ENCODE results near the gene UBE2Q1.

Gene UBE2Q1

DNA sequence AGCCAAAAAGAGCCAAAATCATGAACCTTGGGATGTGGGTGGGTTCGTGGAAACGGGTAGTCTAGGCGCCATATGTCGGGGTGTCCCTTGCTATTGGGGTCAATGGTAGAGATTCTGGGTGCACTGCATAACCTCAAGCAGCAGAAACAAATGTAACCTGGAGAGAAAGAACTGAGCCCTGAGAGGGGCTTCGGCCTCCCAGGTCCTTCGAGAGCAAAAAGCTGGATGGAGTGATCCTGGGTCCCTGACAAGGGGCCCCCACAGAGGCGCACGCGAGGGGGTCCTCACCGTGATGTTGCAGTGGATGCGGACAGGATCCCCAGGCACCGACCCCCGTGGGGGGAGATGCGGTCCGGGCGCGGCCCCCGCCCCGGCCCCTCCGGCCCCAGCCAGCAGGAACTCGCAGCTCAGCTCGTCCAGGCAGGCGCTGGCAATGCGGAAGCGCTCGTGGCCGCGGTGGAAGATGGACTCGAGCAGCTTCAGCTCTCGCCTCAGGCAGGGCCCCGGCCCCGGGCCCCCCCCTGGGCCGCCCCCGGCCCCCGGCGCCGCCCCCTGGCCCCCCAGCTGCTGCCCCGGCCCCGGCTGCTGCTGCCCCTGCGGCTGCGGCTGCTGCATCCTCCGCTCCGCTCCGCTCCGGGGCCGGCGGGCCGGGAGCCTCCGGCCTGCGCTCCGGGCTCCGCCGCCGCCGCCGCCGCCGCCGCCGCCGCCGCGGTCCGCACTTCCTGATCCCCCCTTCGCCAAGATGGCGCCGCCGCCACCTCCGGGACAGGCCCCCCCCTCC, at the start of gene UBE2Q1:
Gene UBE2Q1 (minus strand): TSS at position 724 of the 781 bp plus-strand sequence. CDS start 109 bp downstream, at position 615.
- intact Hi-C loops (cut with DNase I): loop anchor here (5.0 kb wide), 5 partner anchors 49 to 379 kb away; partner anchors contain the start of genes ADAR, KCNN3, PMVK and UBAP2L
- DNase-seq: peak in 17 of 42 donors; percentile 18 to 59 (median 36)

DNA sequence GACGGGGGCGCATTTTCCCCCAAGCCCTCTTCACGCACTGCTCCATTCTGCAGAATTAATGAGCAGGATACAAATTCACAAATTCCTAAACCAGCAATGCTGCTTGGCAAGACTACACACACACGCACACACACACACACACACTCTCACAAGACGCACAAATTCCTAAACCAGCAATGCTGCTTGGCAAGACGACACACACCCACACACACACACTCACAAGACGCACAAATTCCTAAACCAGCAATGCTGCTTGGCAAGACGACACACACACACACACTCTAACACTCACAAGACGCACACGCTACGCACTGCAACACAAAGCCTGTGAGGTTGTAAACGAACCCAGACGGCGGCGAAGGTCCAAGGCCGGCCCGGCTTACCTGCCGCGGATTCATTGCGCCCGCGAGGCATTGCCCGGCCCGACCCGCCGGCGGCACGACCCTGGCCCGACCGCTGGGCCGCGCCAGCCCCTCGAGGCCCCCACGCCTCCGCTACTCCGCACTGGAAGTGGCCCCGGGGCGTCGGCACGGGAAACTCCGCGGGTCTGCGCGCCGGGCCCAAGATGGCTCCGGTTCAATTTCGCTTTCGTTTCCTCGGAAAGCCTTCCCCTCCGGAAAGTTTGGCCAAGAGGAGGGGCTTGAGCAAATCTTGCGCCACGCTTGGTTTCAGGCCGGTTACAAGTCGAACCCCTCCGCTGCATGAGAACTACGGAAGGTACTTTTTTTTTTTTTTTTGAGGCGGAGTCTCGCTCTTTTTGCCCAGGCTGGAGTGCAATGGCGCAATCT, 49.3 kb upstream of the UBE2Q1 start, which contains the start of gene ADAR:
Gene ADAR (minus strand): TSS at position 578 of the 788 bp plus-strand sequence. CDS start 180 bp downstream, at position 398.
- DNase-seq: peak; percentile 59 to 92 (median 81)
- intact Hi-C loops (cut with DNase I): loop anchor here (5.0 kb wide), 1 partner anchor 51 kb away; the partner anchor contains the start of gene UBE2Q1

DNA sequence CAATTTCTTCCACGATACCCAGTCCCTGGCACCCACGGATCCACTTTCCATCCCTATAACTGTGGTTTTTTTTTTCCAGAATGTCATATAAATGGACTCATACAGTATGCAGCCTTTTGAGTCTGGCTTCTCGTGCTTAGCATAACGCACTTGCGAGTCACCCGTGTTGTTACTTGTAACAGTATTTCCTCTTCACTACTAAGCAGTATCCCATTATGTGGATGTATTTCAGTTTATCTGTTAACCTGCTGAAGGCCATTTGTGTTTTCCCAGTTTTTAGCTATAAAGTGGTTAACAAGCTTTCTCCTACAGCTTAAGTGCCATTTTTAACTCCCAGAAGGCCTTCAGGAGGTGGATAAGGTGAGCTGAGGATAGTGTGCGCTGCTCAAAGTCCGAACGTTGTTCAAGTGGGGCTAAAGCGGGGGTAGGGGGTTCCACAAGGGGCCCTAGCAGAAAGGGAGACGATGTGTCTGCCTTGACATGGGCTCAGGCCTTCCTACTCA, 48.7 kb upstream of the UBE2Q1 start:
- peak in 4 of 42 donors; percentile 16 to 53 (median 38) for DNase-seq
- intact Hi-C loops (cut with DNase I): loop anchor here (5.0 kb wide), 1 partner anchor 50 kb away; the partner anchor contains the start of gene UBE2Q1

DNA sequence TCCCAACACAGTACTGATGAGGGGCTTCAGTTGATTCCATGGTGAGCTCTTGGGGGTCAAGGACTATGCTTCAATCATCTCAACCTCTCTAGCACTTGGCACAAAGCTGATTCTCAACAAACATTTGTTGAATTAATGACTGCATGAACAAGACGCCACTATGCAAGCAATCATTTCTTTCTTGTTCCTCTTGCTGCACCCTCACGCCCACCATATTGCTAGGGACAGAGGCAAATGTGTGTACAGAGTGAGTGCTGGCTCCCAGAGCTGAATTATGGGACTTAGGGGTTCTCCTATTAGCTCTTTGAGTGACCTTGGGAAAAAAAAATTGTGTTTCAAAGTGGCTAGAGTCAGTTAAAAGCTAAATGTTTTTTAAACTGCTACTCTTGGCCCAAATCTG, 47.1 kb upstream of the UBE2Q1 start:
- peak in 1 of 42 donors; percentile 6 for DNase-seq
- intact Hi-C loops (cut with DNase I): loop anchor here (5.0 kb wide), 1 partner anchor 48 kb away; the partner anchor contains the start of gene UBE2Q1

DNA sequence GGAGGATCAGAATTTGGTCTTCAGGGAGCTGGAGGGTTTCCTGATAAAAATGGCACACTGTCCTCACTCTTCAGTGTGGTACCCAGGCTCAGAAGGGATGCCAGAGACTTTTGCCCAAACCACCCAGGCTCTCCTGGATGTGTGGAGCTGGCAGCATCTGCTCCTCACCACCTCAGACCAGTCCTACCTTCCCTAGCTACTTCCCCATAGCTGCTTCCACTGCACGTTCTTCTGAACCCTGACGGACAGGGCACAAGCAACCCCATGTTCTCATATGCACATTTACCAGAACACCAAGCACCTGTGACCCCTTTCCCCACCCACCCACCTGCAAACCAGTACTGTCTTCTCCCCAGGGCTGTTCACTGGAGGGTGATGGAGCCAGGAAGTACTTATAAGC, 44.9 kb upstream of the UBE2Q1 start:
- intact Hi-C loops (cut with DNase I): no loop called here
- peak in 1 of 42 donors; percentile 18 for DNase-seq

DNA sequence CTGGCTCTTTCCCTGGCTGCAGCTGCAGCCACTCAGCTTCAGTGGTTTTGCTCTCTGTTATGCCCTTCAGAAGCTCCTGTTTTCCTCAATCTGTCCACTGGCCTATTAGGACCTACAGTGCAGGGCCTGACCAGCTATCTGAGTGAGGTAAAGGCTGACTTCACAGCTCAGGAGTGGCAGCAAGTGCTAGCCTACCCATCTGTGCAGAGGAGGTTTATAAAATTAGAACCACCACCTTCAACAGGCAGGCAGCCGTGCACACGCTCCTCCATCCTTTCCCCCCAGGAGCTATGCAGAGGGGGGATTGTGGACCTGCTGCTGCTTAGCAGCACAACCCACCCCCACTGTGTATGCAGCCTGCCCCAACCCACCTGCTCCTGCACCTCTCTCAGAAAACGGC, 41.2 kb upstream of the UBE2Q1 start:
- intact Hi-C loops (cut with DNase I): no loop called here
- DNase-seq: peak in 30 of 42 donors; percentile 19 to 81 (median 51)

DNA sequence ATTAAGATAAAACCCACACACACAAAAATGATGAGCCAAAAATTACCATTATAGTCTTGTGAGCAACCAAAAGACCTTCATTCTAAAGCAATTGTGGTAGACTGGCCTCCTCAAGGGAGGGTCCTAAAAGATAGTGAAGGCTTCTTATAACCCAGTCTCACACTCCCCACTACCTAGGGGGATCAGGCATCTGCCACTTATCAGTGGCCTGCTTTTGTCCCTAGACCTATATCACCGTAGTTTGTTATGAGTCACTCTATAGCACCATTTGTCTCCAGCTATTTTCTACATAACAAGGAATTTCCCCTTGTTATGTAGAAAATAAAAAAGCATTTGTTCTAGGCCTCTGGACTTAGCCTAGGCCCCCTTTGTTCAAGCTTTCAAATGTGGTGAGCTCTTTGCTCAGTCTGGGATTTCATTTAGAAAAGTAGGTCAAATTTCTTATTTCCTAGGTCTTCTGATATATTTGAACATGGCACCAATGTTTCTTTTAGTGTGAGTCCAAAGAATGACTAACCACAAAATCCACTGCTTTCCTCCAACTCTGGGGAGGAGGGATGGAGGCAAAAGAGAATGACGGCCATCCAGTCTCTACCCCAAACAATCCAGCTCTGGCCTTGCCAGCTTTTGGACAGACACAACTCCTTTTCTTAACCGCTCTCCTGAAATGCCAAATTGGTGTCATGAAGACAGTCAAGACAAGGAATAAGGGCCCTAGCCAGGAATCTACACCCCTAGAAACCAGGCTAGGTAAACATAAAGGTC, 40.6 kb upstream of the UBE2Q1 start:
- peak in 7 of 42 donors; percentile 35 to 77 (median 41) for DNase-seq

DNA sequence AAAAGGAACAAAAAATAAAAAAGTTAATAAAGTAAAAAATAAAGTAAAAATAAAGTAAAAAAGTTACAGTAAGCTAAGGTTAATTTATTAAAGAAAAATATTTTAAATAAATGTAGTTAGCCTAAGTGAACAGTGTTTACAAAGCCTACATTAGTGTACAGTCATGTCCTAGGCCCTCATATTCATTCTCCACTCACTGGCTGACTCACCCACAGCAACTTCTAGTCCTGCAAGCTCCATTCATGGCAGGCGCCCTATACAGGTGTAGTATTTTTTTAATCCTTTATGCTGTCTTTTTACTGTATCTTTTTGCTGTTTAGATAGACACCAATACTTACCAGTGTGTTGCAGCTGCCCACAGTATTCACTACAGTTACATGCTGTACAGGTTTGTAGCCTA, 37.2 kb upstream of the UBE2Q1 start:
- intact Hi-C loops (cut with DNase I): no loop called here

More for the DNA sequence above, 40.6 kb upstream of the UBE2Q1 start:
- intact Hi-C loops (cut with DNase I): no loop called here

DNA sequence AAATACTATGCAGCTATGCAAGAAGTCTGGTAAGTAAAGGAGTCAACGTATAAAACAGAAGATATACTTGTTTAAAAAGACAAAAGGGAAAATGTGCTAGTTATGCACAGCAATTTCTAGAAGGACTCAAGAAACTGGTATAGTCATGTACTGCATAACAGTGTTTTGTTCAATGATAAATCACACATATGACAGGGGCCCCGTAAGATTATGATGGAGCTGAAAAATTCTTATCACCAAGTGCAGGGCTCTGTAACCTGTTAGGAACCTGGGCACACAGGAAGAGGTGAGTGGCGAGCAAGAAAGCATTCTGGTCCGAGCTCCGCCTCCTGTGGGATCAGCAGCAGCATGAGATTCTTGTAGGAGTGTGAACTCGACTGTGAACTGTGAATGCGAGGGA, 36.3 kb upstream of the UBE2Q1 start:
- DNase-seq: peak in 1 of 42 donors; percentile 25
- intact Hi-C loops (cut with DNase I): no loop called here

More for the DNA sequence above, 37.2 kb upstream of the UBE2Q1 start:
- DNase-seq: peak in 1 of 42 donors; percentile 12

DNA sequence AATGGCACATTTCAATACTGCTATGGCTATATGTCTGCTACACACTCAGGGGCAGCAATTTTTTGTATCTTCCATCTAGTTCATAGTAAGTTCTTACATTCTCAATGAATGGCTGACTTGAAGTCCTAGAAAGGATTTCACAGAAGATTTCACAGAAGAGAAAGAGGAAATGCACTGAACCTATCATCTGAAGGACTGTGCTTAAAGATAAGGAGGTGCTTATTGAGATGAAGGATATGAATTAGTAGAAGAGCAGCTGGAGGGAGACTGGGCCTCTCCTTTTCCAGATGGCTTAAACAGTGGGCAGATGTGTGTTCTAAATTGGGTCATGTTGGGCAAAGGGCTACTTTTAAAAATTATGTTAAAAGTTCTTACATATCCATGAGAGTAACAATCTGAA, 34.9 kb upstream of the UBE2Q1 start:
- intact Hi-C loops (cut with DNase I): no loop called here
- DNase-seq: no peak

DNA sequence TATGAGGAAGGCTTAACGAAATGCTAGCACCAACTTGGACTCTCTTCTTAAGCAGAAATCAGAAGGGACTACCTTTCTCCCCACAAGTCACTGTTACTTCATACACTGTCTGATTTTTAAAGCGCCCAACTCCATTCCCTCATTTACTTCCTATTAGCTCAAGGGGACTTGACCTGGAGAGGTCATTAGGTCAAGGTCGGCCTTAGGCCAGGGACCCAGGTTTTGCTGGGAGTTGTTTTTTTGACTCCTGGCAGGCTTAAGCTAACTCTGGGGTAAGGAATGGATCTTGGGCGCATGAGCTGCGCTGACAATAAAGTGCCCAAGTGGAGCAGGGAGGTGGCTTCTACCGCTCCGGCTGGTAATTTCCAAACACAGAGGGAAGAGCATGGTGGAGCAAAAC, 32.7 kb upstream of the UBE2Q1 start:
- intact Hi-C loops (cut with DNase I): no loop called here
- DNase-seq: no peak

DNA sequence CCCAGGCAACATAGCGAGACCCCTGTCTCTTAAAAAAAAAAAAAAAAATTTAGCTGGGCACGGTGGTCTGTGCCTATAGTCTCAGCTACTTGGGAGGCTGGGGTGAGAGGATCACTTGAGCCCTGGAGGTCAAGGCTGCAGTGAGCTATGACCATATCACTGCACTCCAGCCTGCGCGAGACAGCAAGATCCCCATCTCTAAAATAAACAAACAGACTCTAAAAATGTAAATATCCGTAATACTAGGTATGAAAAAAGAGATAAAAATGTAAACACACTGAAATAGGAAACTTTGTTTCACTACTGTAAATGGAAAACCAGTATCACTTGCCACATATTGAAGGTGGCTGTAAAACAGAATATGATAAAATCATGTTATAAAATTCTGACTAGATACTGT, 32.3 kb upstream of the UBE2Q1 start:
- intact Hi-C loops (cut with DNase I): no loop called here
- DNase-seq: no peak

DNA sequence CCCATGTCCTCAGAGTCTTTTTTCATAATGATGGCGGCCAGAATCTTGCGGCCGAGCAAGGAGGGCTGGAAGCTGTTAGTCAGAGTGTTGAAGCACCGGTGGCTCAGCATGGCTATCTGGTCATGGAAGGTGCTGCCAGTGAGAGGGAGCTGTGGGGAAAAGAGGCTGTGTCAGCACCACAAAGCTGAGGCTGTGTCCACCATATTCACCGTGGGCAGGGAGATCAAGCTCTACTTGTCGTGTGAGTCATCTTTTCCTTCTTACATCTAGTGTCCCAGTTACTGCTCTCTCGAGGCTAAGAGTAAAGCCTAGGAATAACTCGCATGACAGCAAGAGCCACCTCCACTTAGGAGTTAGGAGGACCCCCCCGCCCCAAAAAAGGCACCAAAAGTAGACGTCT, 31.3 kb upstream of the UBE2Q1 start:
- DNase-seq: no peak
- intact Hi-C loops (cut with DNase I): no loop called here

DNA sequence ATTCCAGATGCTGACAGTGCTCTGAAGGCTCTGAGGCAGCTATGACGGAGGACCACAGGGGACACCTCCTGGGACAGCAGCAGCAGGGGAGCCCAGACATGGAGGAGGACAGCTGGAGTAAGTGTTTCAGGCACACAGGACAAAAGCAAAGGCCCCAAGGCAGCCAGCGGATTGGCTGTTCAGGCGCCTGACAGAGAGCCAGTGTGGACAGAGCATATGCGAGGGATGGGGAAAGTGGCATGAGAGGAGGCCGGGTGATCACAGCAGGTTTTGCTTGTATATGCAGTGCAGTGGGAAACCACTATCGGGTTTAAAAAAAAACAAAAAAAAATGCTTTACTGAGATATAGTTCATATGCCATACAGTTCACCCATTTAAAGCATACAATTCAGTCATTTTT, 28.2 kb upstream of the UBE2Q1 start:
- intact Hi-C loops (cut with DNase I): no loop called here
- DNase-seq: no peak

DNA sequence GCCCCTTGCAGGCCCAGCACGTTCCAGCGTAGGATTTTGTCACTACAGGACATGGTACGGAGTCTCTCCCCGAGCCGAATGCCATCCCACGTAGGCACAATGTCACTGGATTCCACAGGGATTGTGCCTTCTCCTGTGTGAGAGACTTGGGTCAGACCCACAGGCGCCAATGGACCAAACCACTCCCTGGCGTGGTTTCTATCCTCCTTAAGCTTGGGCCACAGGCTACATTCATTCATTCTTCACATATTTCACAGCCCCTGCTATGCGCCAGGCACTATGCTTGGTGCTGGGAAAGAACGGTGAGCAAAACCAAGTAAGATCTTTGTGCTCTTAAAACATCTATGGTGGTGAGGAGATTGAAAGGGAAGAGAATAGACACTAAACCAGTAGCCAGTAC, 27.8 kb upstream of the UBE2Q1 start:
- DNase-seq: peak in 1 of 42 donors; percentile 14
- intact Hi-C loops (cut with DNase I): no loop called here

DNA sequence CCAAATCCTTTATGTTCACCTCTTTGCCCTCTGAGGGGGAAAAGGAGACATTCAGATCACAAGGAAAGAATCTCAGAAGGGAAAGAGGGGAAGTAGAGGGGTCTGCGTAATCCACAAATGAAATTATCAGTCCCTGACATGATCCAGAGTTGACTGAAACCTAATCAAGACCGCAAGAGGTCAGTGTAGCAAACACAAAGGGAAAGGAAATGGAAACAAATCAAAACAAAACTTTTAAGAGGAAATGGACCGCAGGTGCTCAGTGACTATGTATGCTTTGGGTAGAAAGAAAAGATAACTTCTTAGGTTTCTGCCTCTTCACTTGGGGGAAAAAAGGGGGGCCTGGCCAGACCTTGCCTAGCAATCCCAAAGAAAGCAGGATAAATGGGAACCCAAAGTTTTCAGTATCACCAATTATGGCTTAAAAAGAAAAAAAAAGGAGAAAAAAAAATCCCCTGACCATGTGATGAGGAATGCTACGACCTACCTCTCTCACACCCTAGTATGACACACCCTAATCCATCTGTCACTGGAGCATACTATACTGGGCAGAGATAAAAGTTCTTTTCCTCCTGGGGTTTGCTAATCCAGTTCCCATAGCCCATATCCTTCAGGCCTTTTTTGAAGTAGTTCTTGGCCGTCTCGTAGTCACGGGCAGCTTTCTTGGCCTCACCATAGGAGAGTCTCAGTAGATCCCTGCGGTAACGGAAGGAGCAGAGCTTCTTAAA, 26.0 kb upstream of the UBE2Q1 start:
- DNase-seq: no peak
- intact Hi-C loops (cut with DNase I): no loop called here

DNA sequence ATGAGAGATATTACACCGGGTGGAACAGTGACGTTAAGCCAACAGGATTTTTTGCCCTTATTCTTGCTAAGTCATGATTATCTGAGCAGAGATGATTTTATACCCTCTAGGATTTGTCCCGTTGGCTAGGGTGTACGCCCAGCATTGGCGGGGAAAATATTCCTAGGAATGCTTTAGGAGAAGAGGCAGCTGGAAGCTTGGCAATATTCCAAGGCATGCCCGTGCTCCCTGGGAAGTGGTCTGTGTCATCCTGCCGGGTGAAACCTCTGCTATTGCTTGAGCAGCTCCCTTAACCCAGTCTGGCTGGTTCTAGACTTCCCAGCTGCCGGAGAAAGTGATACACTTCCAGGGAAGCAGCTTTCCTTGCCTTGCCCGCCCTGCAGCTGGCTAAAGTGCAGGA, 25.3 kb upstream of the UBE2Q1 start:
- DNase-seq: no peak
- intact Hi-C loops (cut with DNase I): no loop called here

DNA sequence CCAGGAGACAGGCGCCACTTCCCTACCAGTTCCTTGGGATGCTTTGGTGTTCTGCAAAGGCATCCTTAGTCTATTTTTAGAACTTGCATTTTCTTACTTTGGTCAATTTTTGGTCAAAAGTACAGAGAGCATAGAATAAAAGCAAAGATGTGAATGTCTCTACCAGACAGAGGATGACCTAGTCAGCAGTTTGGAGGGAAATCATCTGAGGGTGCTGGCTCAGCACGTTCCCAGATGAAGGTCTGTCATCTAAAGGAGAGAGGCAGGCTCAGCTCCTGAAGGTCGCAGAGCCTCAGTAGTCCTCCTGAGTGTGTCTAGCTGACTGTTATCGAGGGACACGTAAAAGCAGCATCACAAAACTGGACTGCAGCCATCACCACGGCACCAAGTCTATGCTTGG, 24.4 kb upstream of the UBE2Q1 start:
- intact Hi-C loops (cut with DNase I): no loop called here
- no peak for DNase-seq
